SIG-M5 treated with dmso at 0.1 percent for 504 hours (cell line): ENCODE data around the gene ST6GALNAC6.
A peak's percentile ranks its signal among the peaks of the same experiment; 100 is the strongest.
"Not testable (repeated sequence)": the region's sequence is repeated elsewhere in the genome, so short reads cannot be mapped to it uniquely, and the experiment has no call there.

Source experiments
- DNase-seq: peaks from one replicate; lab custom pipeline; 2025; ENCODE audit not compliant: unreplicated experiment; lab: John Stamatoyannopoulos, UW

The ST6GALNAC6 gene

GRCh38 chr9:127875306-127875966 is 24.0 kb downstream of the ST6GALNAC6 start:
- DNase-seq = no peak

DNA sequence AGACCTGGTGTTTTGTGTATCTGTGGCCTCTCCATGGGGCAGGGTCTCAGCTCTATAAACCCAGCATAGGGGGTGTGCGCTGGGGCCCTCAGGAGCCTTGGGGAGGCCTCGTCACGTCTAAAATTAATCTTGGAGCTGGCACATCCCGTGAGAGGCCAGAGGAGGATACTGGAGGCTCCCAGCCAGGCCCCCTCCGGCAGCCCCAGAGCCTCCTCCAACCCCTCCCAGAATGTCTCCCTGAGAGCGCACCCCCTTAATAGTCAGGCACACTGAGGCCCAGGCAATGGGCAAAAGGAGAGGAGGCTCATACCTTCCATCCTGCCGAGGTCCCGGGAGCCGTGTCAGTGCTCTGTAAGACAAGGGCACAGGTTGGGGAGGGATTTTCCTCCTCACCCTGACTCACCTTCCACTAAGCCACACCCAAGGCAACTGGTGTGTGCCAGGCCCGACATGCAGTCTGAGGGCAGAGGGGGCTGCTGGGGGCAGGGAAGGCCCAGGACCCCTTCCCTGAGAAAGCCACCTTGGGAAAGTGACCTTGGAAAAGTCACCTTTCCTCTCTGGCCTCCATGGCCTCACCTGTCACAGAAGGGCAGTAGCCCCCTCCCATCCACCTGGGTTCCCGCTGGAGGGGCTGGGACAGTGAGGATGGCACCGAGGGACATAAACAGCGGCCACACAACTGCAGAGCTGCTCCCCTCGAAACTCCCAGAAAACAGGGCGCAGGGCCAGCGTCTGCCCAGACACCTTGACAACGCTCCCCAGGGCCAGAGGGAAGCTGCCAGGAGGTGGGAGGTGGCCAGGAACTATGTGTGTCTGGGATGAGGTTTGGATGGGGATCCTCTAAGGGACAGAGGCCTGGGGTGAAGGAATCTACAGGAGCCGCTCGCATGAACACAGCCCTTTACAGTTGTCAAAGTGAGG is 24.8 kb downstream of the ST6GALNAC6 start:
- DNase-seq = no peak

- DNase-seq = no peak
Measured at GRCh38 chr9:127873886-127874285, 25.5 kb downstream of the ST6GALNAC6 start.

- DNase-seq = no peak
Measured at GRCh38 chr9:127873223-127873691, 26.1 kb downstream of the ST6GALNAC6 start.

DNA sequence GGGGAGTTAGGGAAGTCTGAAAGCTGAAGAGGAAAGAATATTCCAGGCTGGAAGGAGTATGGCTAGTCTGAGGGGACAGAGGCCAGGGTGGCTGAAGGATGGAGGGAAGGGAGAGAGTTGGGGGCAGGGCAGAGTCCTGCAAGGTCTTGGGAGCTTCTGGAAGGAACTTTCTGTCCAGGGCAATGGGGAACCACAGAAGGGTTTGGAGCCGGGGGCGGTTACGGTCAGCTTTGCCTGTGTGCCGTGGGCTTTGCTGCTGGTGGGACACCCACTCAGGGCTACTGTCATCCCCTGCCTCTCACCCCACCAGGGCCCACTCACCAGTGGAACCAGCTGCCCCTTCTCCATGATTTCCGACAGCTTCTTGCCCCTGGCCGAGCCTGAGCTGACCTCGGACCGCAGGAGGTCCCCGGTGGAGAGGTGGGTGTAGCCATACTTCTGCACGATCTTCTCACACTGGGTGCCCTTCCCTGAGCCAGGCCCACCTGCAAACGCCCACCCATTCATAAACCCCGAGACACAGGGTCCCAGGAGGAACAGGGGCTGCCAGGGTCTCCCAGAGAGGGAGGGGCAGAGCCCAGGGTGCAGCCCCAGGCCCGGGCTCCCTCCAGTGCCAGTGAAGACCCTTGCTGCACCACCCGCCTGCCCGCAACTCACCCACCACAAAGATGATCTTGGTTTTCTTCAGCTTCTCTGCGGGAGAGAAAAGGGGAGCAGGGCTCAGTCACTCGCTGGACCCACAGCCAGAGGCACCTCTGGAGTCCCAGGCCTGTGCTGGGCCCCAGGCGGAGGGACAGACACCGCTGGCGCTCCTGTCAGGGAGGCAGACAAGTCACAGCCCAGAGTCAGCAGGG is 26.8 kb downstream of the ST6GALNAC6 start:
- no peak for DNase-seq

DNA sequence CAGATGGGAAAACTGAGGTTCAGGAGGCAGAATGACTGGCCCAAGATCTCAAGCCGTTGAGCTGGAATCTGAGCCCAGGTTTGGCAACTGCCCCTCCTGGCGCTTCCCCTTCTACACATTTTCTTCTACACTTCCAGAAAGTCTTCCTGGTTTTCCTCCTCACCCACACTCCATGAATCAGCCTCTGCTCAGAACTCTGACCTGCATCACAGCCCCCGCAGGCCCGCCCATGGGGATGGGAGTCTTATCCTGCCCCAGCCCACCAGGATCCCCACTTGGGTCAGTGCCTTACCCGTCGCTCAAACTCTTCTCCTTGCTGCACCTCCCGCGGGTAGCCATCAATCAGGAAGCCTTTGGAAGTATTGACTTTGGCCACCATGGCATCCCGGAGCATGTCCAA is 27.9 kb downstream of the ST6GALNAC6 start:
- DNase-seq = no peak

- no peak for DNase-seq
Measured at GRCh38 chr9:127870887-127871286, 28.5 kb downstream of the ST6GALNAC6 start.

GRCh38 chr9:127870153-127870491 is 29.3 kb downstream of the ST6GALNAC6 start:
- not testable (repeated sequence) for DNase-seq

- peak; percentile 64 for DNase-seq
Measured at GRCh38 chr9:127869310-127870152, 29.9 kb downstream of the ST6GALNAC6 start.

- no peak for DNase-seq
Measured at GRCh38 chr9:127868278-127868902, 31.0 kb downstream of the ST6GALNAC6 start.

- no peak for DNase-seq
Measured at GRCh38 chr9:127867356-127868277, 31.8 kb downstream of the ST6GALNAC6 start.

- no peak for DNase-seq
Measured at GRCh38 chr9:127866535-127866934, 32.9 kb downstream of the ST6GALNAC6 start.

GRCh38 chr9:127865645-127866464 is 33.5 kb downstream of the ST6GALNAC6 start:
- no peak for DNase-seq

DNA sequence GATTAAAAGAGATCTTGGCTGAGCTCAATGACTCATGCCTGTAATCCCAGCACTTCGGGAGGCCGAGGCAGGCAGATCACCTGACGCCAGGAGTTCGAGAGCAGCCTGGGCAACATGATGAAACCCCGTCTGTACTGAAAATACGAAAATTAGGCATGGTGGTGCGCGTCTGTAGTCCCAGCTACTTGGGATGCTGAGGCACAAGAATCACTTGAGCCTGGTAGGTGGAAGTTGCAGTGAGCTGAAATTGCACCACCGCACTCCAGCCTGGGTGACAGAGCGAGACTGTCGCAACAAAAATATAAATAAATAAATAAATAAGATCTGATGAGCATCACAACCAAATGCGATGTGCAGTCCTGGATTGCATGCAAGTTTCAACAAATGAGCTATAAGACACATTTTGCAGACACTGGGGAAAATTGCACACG is 36.2 kb downstream of the ST6GALNAC6 start:
- DNase-seq = no peak

DNA sequence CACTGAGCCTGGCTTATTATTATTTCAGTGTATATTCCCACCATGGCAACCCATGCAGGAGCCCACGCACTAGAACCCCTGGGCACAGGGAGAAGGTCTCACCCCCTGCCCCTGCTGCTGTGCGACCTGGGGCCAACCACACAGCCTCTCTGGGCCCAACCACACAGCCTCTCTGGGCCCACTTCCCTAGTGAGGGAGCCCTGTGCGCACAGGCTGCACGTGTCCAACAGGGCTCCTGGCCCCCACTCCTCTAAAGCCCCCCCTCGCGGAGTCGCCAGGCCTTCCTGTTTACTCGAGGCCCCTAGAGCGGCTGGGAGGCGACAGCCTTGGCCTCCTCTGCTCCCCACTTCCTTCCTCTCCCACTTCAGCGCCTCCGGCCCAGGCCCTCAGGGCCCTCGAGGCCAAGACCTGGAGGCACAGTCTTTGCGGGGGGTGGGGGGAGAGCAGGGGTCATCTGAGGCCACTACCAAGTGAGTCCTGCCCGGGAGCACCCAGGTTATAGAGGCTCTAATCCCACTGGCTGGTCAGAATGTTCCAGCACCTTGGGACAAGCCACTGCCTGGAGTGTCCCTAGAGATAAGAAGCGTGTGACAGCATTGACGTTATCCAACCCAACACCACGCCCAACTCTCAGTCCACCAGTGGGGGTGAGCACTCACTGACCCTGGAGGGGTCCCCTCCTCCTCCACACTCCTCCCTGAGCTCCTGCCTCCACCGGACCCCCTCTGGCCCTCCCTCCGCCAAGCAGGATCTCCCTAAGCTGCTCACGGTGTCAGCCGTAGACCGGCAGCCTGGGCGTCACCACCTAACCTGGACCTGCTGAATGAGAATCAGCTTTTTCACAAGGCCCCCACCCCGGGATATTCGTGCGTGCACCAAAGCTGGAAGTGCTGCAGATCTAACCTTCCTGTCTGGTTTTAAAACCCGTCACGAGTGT is 37.1 kb downstream of the ST6GALNAC6 start:
- peak; percentile 16 for DNase-seq

DNA sequence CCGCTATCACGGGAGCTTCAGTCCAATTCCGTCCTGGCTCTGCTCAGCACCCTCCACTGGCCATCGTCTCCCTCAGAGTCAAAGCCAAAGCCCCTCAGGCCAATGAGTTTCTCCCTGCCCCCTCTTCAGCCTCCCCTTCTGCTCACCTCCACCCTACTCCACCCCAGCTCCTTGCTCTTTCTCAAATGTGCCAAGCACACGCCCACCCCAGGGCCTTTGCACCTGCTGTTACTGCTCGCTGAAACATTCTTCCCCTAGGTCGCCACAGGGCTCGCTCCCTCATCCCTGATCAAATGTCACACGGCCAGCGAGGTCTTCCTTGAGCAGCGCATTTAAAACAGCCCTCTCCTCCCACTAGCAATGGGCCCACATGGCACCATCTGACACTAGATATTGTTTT is 38.6 kb downstream of the ST6GALNAC6 start:
- no peak for DNase-seq

- no peak for DNase-seq
Measured at GRCh38 chr9:127860260-127860659, 39.1 kb downstream of the ST6GALNAC6 start.
